ENCODE results near the gene PCDHGA8.
A peak's percentile ranks its signal among the peaks of the same experiment; 100 is the strongest.

DNA sequence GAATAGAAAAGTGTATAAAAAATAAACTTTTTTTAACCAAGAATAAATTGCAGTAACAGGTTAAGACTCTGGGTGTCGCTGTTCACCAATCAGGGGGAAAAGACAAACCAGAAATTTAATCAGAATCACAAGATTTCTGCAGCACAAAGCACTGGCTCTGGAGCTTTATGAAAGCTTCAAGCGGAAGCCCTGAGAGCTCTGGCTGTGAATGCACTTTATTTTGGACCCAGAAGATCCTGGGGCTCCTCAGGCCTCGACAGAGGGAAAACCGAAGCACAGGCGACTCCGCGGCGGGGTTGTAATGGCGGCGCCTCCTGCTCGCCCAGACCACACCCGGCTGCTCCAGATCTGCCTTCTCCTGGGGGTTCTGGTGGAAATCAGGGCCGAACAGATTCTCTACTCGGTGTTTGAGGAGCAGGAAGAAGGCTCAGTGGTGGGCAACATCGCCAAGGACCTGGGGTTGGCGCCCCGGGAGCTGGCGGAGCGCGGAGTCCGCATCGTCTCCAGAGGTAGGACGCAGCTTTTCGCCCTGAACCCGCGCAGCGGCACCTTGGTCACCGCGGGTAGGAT is 37.4 kb upstream of the PCDHGA8 start, which contains the start of gene PCDHGA4:
- TF ChIP-seq, protein P1, sequence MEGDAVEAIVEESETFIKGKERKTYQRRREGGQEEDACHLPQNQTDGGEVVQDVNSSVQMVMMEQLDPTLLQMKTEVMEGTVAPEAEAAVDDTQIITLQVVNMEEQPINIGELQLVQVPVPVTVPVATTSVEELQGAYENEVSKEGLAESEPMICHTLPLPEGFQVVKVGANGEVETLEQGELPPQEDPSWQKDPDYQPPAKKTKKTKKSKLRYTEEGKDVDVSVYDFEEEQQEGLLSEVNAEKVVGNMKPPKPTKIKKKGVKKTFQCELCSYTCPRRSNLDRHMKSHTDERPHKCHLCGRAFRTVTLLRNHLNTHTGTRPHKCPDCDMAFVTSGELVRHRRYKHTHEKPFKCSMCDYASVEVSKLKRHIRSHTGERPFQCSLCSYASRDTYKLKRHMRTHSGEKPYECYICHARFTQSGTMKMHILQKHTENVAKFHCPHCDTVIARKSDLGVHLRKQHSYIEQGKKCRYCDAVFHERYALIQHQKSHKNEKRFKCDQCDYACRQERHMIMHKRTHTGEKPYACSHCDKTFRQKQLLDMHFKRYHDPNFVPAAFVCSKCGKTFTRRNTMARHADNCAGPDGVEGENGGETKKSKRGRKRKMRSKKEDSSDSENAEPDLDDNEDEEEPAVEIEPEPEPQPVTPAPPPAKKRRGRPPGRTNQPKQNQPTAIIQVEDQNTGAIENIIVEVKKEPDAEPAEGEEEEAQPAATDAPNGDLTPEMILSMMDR (IDR thresholded peaks at IDR 0.05; ENCODE audit: low read depth, low read length, poor library complexity, severe bottlenecking) = peak; percentile 76
- TF ChIP-seq EZH2phosphoT487 (IDR thresholded peaks at IDR 0.05; ENCODE audit: borderline replicate concordance, low read length) = no peak

Measured in DOHH2 (cell line).